H1 (cell line): ENCODE data around the gene ANKDD1A.

ENCODE experiments used
- BRCA1 ChIP-seq: IDR thresholded peaks from 2 replicates; pipeline ENCODE4 v1.6.1; 2012; ENCODE audit warnings: low read depth, low read length, improper control_type of control experiment
- CTCF ChIP-seq, 3 experiments: IDR thresholded peaks; 1 replicate in 2 of 3; 2 replicates in 1 of 3; pipeline versions ENCODE4 v1.5.1 to v1.6.1; 2011; ENCODE audit warnings: low read length in 3 of 3, mild to moderate bottlenecking in 3 of 3, inconsistent platforms in 2 of 3, low read depth in 1 of 3, moderate library complexity in 1 of 3; ENCODE audit not compliant: insufficient read depth in 1 of 3; ENCODE audit errors: control extremely low read depth in 1 of 3
- EP300 ChIP-seq, 2 experiments: IDR thresholded peaks; 1 replicate in 1 of 2; 2 replicates in 1 of 2; pipeline ENCODE4 v1.6.1; 2011 to 2012; ENCODE audit warnings: low read depth in 2 of 2, low read length in 2 of 2, mild to moderate bottlenecking in 2 of 2, borderline replicate concordance in 1 of 2, inconsistent platforms in 1 of 2, moderate library complexity in 1 of 2
- EZH2 ChIP-seq: fragments of 200-600 bp; sonication (generic); IDR thresholded peaks from 2 replicates; pipeline ENCODE4 v1.7.1; 2012; ENCODE audit warnings: low read depth, mild to moderate bottlenecking, moderate library complexity, low read length, inconsistent platforms; ENCODE audit not compliant: severe bottlenecking
- GABPA ChIP-seq: IDR thresholded peaks from 2 replicates; pipeline ENCODE4 v1.6.1; 2011; ENCODE audit warnings: mild to moderate bottlenecking, low read length, moderate library complexity, borderline replicate concordance; ENCODE audit not compliant: insufficient read depth
- JUN ChIP-seq: IDR thresholded peaks from 2 replicates; pipeline ENCODE4 v1.6.1; 2011; ENCODE audit warnings: low read depth, mild to moderate bottlenecking, improper control_type of control experiment, low read length
- MAFK ChIP-seq: IDR thresholded peaks from 2 replicates; pipeline ENCODE4 v1.6.1; 2012; ENCODE audit warnings: low read depth, mild to moderate bottlenecking, improper control_type of control experiment, low read length
- MAX ChIP-seq: IDR thresholded peaks from 2 replicates; pipeline ENCODE4 v1.6.1; 2012; ENCODE audit warnings: inconsistent platforms
- POLR2AphosphoS5 ChIP-seq: IDR thresholded peaks from 2 replicates; pipeline ENCODE4 v1.6.1; 2011; ENCODE audit warnings: low read depth, low read length
- SP4 ChIP-seq: IDR thresholded peaks from 2 replicates; pipeline ENCODE4 v1.6.1; 2012; ENCODE audit warnings: low read length, inconsistent platforms
- SRF ChIP-seq: IDR thresholded peaks from 2 replicates; pipeline ENCODE4 v1.6.1; 2011; ENCODE audit warnings: mild to moderate bottlenecking, low read depth, low read length, moderate library complexity
- TAF1 ChIP-seq: IDR thresholded peaks from 2 replicates; pipeline ENCODE4 v1.6.1; 2011; ENCODE audit warnings: mild to moderate bottlenecking, low read depth, low read length
- ZNF274 ChIP-seq: IDR thresholded peaks from 2 replicates; pipeline ENCODE4 v1.7.0; 2012; ENCODE audit warnings: low read length, borderline replicate concordance; ENCODE audit errors: extremely low read depth

GRCh38 chr15:64930778-64931371 lies 19.2 kb downstream of the ANKDD1A start:
- TF ChIP-seq MAX, result no peak
- TF ChIP-seq EZH2, result no peak
- TF ChIP-seq BRCA1, result no peak
- TF ChIP-seq CTCF (IDR thresholded peaks at IDR 0.05; ENCODE audit: control extremely low read depth in 1 of 3, insufficient read depth in 1 of 3, low read depth in 1 of 3, low read length in 3 of 3), result no peak
- TF ChIP-seq GABPA, result no peak
- TF ChIP-seq POLR2AphosphoS5, result no peak
- no peak for TF ChIP-seq MAFK
- no peak for TF ChIP-seq SP4
- TF ChIP-seq EP300 (IDR thresholded peaks at IDR 0.05; ENCODE audit: borderline replicate concordance in 1 of 2, low read depth in 2 of 2, low read length in 2 of 2), result no peak
- no peak for TF ChIP-seq ZNF274
- TF ChIP-seq JUN, result no peak
- no peak for TF ChIP-seq SRF
- TF ChIP-seq TAF1, result no peak
